ENCODE measurements around the gene MPPED1.

MPPED1 gene

DNA sequence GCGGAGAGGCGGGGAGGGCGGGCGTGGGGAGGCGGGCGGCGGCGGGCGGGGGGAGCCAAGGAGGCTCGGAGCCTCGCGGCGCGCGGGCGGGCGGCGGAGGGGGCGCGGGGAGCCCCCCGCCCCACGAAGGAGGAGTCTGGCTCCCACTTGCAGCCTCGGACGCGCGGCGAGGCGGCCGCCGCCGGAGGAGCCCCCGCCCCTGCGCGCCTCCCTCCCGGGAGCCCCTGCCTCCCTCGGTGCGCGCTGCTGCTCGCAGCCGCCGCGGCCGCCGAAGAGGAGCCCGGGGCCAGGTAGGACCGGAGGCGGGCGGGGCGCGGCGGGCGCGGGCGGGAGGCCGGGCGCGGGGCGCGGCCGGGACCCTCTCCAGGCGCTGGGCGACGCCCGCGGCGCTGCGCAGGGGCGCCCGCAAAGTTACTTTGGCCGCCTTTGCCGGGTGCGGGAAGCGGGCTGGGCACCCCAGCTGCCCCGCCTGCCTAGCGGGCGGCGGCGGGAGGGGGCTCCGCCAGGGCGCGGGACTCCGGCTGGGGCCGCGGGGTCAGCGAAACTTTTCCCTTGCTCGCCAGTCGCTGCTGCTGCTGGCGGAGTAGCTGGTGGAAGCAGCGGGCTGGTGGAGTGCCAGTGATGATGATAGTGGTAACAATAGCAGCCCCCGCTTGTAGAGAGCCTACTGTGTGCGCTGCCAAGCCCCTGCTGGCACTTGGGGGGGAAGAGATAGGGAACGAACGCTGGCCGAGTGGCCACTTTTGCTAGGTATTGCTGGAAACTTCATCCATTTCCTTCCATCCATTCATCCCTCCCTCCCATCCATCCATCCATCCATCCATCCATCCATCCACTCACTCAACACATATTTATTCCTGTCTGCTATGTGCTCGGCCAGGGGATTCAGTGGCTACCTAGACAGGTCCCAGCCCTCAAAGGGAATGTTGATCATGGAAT lies at the start of gene MPPED1:
Gene MPPED1 (plus strand): TSS at position 146 of the 939 bp plus-strand sequence. CDS start 12,972 bp downstream, outside the sequence.
- Histone ChIP-seq H3K27ac (ENCODE audit: low read length) (no peak within 1 kb of the TSS), H3K36me3 (ENCODE audit: control insufficient read depth in 1 of 2, insufficient read depth in 2 of 2, low read length in 2 of 2) (no peaks in the 10 kb centered on the region), H3K27me3 (ENCODE audit: low read depth, low read length) (peaks cover 29% of the 10 kb centered on the region), H3K9me3 (ENCODE audit: control insufficient read depth in 1 of 2, low read length in 2 of 2) (no peaks in the 10 kb centered on the region), H3K4me3 (ENCODE audit: low read depth in 1 of 2, low read length in 2 of 2) (no peak within 1 kb of the TSS), H3K4me1 (ENCODE audit: control insufficient read depth in 1 of 2, insufficient read depth in 2 of 2, low read length in 2 of 2) (no peaks in the 10 kb centered on the region)

- H3K27me3 ChIP-seq (ENCODE audit: low read depth, low read length), result no peaks in the 10 kb centered on the region
- H3K9me3 ChIP-seq (ENCODE audit: control insufficient read depth in 1 of 2, low read length in 2 of 2), result no peaks in the 10 kb centered on the region
- H3K4me3 ChIP-seq (ENCODE audit: low read depth in 1 of 2, low read length in 2 of 2), result no peak overlapping the region
- no peaks in the 10 kb centered on the region for H3K36me3 ChIP-seq (ENCODE audit: control insufficient read depth in 1 of 2, insufficient read depth in 2 of 2, low read length in 2 of 2)
- H3K4me1 ChIP-seq (ENCODE audit: control insufficient read depth in 1 of 2, insufficient read depth in 2 of 2, low read length in 2 of 2), result no peaks in the 10 kb centered on the region
- no peak overlapping the region for H3K27ac ChIP-seq (ENCODE audit: low read length)
Observed at GRCh38 chr22:43363315-43364168, 48.3 kb upstream of the MPPED1 start.

GRCh38 chr22:43364169-43364435 lies 47.7 kb upstream of the MPPED1 start:
- H3K9me3 ChIP-seq (ENCODE audit: control insufficient read depth in 1 of 2, low read length in 2 of 2), result no peaks in the 10 kb centered on the region
- no peaks in the 10 kb centered on the region for H3K4me1 ChIP-seq (ENCODE audit: control insufficient read depth in 1 of 2, insufficient read depth in 2 of 2, low read length in 2 of 2)
- no peak overlapping the region for H3K4me3 ChIP-seq (ENCODE audit: low read depth in 1 of 2, low read length in 2 of 2)
- H3K27me3 ChIP-seq (ENCODE audit: low read depth, low read length), result no peaks in the 10 kb centered on the region
- H3K36me3 ChIP-seq (ENCODE audit: control insufficient read depth in 1 of 2, insufficient read depth in 2 of 2, low read length in 2 of 2), result no peaks in the 10 kb centered on the region
- H3K27ac ChIP-seq (ENCODE audit: low read length), result no peak overlapping the region

DNA sequence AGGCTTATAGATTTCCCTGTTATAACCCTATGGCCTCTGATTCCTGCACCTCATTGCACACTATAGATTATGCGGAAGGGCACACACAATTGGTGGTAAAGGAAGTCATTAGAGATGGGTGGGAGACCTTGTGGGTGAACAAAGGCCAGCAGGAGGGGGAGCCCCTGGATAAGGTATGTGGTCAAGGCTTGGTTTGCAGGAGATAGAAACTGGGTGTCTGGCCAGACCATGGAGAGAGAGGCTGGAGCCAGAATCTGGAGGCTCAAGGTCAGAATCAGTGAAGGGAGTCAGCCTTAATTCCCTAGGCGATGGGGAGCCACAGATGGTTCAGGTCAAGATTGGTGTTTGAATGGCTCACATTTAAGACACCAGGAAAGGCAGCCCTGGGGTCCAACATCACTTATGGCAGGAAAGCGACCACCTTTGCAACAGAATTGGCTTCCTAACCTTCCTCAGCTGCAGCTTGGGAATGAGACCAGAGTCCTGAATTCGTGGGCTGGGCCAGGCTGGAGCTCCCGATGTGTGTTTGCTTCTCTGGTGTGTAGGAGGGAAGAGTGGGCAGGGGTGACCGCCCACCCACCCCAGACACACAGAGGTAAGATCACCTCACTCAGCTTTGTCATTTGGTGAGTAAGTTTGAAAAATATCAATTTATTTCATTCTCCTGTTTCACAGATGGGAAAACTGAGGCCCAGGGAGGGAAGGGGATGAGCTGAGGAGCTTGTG lies 45.9 kb upstream of the MPPED1 start:
- H3K36me3 ChIP-seq (ENCODE audit: control insufficient read depth in 1 of 2, insufficient read depth in 2 of 2, low read length in 2 of 2), result no peaks in the 10 kb centered on the region
- no peak overlapping the region for H3K4me3 ChIP-seq (ENCODE audit: low read depth in 1 of 2, low read length in 2 of 2)
- H3K9me3 ChIP-seq (ENCODE audit: control insufficient read depth in 1 of 2, low read length in 2 of 2), result no peaks in the 10 kb centered on the region
- peaks cover 8% of the 10 kb centered on the region for H3K27me3 ChIP-seq (ENCODE audit: low read depth, low read length)
- H3K27ac ChIP-seq (ENCODE audit: low read length), result no peak overlapping the region
- H3K4me1 ChIP-seq (ENCODE audit: control insufficient read depth in 1 of 2, insufficient read depth in 2 of 2, low read length in 2 of 2), result peaks cover 0 to 3% of the 10 kb centered on the region in 2 donors

DNA sequence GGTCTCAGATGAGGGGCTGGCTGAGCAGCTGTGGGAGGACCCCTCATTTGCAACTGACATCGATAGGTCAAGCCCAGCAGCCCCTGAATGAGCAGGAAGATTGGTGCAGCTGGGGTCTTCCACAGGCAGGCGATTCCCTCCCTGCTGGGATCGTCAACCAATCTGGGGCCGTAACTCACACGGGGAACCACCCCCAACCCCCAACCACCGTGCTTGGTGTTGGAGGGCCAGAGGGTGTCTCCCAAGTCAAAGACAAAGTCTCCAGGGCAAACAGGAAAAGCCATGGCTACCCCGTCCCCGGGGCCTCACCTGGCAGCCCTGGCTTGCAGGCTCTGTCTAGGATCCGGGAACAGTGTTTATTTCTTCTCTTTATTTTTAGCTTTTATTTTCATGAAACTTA lies 41.8 kb upstream of the MPPED1 start:
- Histone ChIP-seq H3K9me3 (ENCODE audit: control insufficient read depth in 1 of 2, low read length in 2 of 2) (peaks cover 0 to 8% of the 10 kb centered on the region in 2 donors), H3K36me3 (ENCODE audit: control insufficient read depth in 1 of 2, insufficient read depth in 2 of 2, low read length in 2 of 2) (no peaks in the 10 kb centered on the region), H3K27ac (ENCODE audit: low read length) (no peak overlapping the region), H3K4me1 (ENCODE audit: control insufficient read depth in 1 of 2, insufficient read depth in 2 of 2, low read length in 2 of 2) (peaks cover 0 to 3% of the 10 kb centered on the region in 2 donors), H3K4me3 (ENCODE audit: low read depth in 1 of 2, low read length in 2 of 2) (no peak overlapping the region), H3K27me3 (ENCODE audit: low read depth, low read length) (peaks cover 13% of the 10 kb centered on the region)

- H3K9me3 ChIP-seq (ENCODE audit: control insufficient read depth in 1 of 2, low read length in 2 of 2), result peaks cover 0 to 8% of the 10 kb centered on the region in 2 donors
- no peaks in the 10 kb centered on the region for H3K36me3 ChIP-seq (ENCODE audit: control insufficient read depth in 1 of 2, insufficient read depth in 2 of 2, low read length in 2 of 2)
- H3K4me1 ChIP-seq (ENCODE audit: control insufficient read depth in 1 of 2, insufficient read depth in 2 of 2, low read length in 2 of 2), result no peaks in the 10 kb centered on the region
- H3K27ac ChIP-seq (ENCODE audit: low read length), result no peak overlapping the region
- no peak overlapping the region for H3K4me3 ChIP-seq (ENCODE audit: low read depth in 1 of 2, low read length in 2 of 2)
- H3K27me3 ChIP-seq (ENCODE audit: low read depth, low read length), result peaks cover 4% of the 10 kb centered on the region
Observed at GRCh38 chr22:43375951-43376455, 35.8 kb upstream of the MPPED1 start.

DNA sequence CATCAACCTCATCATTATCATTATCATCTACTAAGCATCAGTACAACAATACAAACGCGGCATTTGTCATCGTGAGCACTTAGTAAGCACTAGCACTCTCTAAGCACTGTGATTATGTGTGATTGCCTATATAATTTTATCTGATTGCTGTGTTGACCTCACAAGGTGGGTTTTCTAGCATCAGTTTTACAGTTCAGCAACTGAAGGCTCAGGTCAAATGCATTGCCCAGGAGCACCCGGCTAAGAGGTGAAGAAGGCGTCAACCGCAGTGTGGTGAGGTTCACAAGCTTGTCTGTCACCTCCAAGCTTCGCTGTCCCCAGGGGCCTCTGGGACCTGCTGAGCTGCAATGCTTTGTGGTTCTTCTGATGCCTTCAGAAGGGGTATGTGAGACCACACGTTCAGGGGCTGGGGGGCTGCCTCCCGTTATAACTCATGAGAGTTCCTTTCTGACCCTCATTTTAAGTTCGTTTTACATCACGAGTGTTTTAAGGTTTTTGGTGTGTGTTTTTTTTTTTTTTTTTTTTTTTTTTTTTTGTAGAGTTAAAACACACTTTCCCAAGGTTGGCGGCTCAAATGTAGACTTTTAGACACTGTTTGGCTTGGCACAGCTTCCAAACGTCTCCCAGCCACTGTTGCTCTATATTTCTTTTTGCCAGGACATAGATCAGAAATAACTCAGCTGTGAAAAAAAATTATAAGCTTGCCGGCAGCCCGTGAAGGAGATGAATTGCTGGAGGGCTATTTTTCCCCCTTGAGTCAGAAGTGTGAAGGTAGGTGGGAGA lies 34.9 kb upstream of the MPPED1 start:
- Histone ChIP-seq H3K9me3 (ENCODE audit: control insufficient read depth in 1 of 2, low read length in 2 of 2) (peaks cover 0 to 8% of the 10 kb centered on the region in 2 donors), H3K36me3 (ENCODE audit: control insufficient read depth in 1 of 2, insufficient read depth in 2 of 2, low read length in 2 of 2) (no peaks in the 10 kb centered on the region), H3K4me3 (ENCODE audit: low read depth in 1 of 2, low read length in 2 of 2) (no peak overlapping the region), H3K27me3 (ENCODE audit: low read depth, low read length) (peaks cover 2% of the 10 kb centered on the region), H3K4me1 (ENCODE audit: control insufficient read depth in 1 of 2, insufficient read depth in 2 of 2, low read length in 2 of 2) (no peaks in the 10 kb centered on the region), H3K27ac (ENCODE audit: low read length) (no peak overlapping the region)

DNA sequence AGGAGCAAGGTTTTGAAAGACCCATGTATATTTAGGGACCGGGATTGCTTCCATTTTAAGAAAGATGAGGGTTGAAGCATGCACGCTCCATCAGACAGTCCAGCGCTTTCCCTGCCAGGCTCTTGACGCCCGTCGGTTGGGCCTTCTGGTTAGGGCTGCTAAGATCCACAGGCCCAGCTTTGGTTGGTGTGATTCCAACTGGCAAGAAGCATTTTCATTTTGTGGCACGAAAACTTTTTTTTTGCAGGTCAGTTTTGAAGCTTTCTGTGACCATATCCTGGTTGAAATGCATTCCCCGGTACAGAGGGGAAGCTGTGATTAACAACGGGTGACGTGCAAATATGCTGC lies 34.3 kb upstream of the MPPED1 start:
- H3K27me3 ChIP-seq (ENCODE audit: low read depth, low read length), result no peaks in the 10 kb centered on the region
- H3K4me3 ChIP-seq (ENCODE audit: low read depth in 1 of 2, low read length in 2 of 2), result no peak overlapping the region
- peaks cover 0 to 8% of the 10 kb centered on the region in 2 donors for H3K9me3 ChIP-seq (ENCODE audit: control insufficient read depth in 1 of 2, low read length in 2 of 2)
- no peaks in the 10 kb centered on the region for H3K4me1 ChIP-seq (ENCODE audit: control insufficient read depth in 1 of 2, insufficient read depth in 2 of 2, low read length in 2 of 2)
- H3K27ac ChIP-seq (ENCODE audit: low read length), result no peak overlapping the region
- no peaks in the 10 kb centered on the region for H3K36me3 ChIP-seq (ENCODE audit: control insufficient read depth in 1 of 2, insufficient read depth in 2 of 2, low read length in 2 of 2)

GRCh38 chr22:43377896-43378704 lies 33.7 kb upstream of the MPPED1 start:
- no peak overlapping the region for H3K4me3 ChIP-seq (ENCODE audit: low read depth in 1 of 2, low read length in 2 of 2)
- no peaks in the 10 kb centered on the region for H3K36me3 ChIP-seq (ENCODE audit: control insufficient read depth in 1 of 2, insufficient read depth in 2 of 2, low read length in 2 of 2)
- H3K27ac ChIP-seq (ENCODE audit: low read length), result no peak overlapping the region
- no peaks in the 10 kb centered on the region for H3K4me1 ChIP-seq (ENCODE audit: control insufficient read depth in 1 of 2, insufficient read depth in 2 of 2, low read length in 2 of 2)
- H3K27me3 ChIP-seq (ENCODE audit: low read depth, low read length), result no peaks in the 10 kb centered on the region
- H3K9me3 ChIP-seq (ENCODE audit: control insufficient read depth in 1 of 2, low read length in 2 of 2), result peaks cover 0 to 8% of the 10 kb centered on the region in 2 donors

GRCh38 chr22:43381693-43382092 lies 30.1 kb upstream of the MPPED1 start:
- Histone ChIP-seq H3K4me1 (ENCODE audit: control insufficient read depth in 1 of 2, insufficient read depth in 2 of 2, low read length in 2 of 2) (peaks cover 0 to 5% of the 10 kb centered on the region in 2 donors), H3K4me3 (ENCODE audit: low read depth in 1 of 2, low read length in 2 of 2) (no peak overlapping the region), H3K36me3 (ENCODE audit: control insufficient read depth in 1 of 2, insufficient read depth in 2 of 2, low read length in 2 of 2) (no peaks in the 10 kb centered on the region), H3K9me3 (ENCODE audit: control insufficient read depth in 1 of 2, low read length in 2 of 2) (no peaks in the 10 kb centered on the region), H3K27ac (ENCODE audit: low read length) (no peak overlapping the region), H3K27me3 (ENCODE audit: low read depth, low read length) (no peaks in the 10 kb centered on the region)
